Gastrocnemius medialis (tissue), 4 donors: ENCODE measurements around the gene THAP7. TPM values are rescaled to one million over a fixed set of nuclear protein-coding genes. Genes with fewer than 3 reads are reported as not detected.

Source experiments
- ATAC-seq, 2 donors: fragments of 150-250 bp; one replicate each; pipeline ENCODE4 v1.9.1; 2016
- DNase-seq, 2 donors: peaks; one replicate each; pipeline ENCODE4 v3.0.0-alpha.2; 2019
- H3K27ac ChIP-seq, 4 donors: fragments of 200-600 bp; sonication (generic); 1 replicate in 1 of 4; 2 replicates in 3 of 4; pipeline ENCODE4 v1.5.1; 2016 to 2018; ENCODE audit warnings: mild to moderate bottlenecking in 2 of 4, moderate library complexity in 1 of 4
- H3K27me3 ChIP-seq, 3 donors: fragments of 200-600 bp; sonication (generic) in 2 of 3; 1 replicate in 1 of 3; 2 replicates in 2 of 3; pipeline versions ENCODE4 v1.5.1 to v1.6.0; 2016 to 2019; ENCODE audit warnings: mild to moderate bottlenecking in 1 of 3, moderate library complexity in 1 of 3
- H3K36me3 ChIP-seq, 2 donors: fragments of 200-600 bp; sonication (generic) in 1 of 2; one replicate each; pipeline ENCODE4 v1.5.1; 2017 to 2018
- H3K4me1 ChIP-seq, 2 donors: fragments of 200-600 bp; sonication (generic) in 1 of 2; one replicate each; pipeline ENCODE4 v1.5.1; 2016 to 2017; ENCODE audit warnings: mild to moderate bottlenecking in 2 of 2
- H3K4me3 ChIP-seq, 4 donors: fragments of 200-600 bp; sonication (generic) in 3 of 4; 1 replicate in 1 of 4; 2 replicates in 3 of 4; pipeline ENCODE4 v1.5.1; 2016 to 2019; ENCODE audit warnings: mild to moderate bottlenecking in 2 of 4
- H3K9me3 ChIP-seq, 3 donors: fragments of 200-600 bp; sonication (generic) in 2 of 3; 1 replicate in 1 of 3; 2 replicates in 2 of 3; pipeline ENCODE4 v1.5.1; 2016 to 2019
- CTCF ChIP-seq, 5 experiments: fragments of 450-650 bp in 3 of 5; fragments of 200-600 bp in 2 of 5; sonication (generic) in 2 of 5; IDR thresholded peaks in 4 of 5; conservative IDR thresholded peaks in 1 of 5; 1 replicate in 4 of 5; 2 replicates in 1 of 5; pipeline ENCODE4 v1.5.1; 2016 to 2019; ENCODE audit warnings: antibody characterized with exemption in 5 of 5, mild to moderate bottlenecking in 3 of 5, moderate library complexity in 3 of 5
- POLR2A ChIP-seq, 2 donors: fragments of 450-650 bp; IDR thresholded peaks; one replicate each; pipeline ENCODE4 v1.6.1; 2017; ENCODE audit warnings: antibody characterized with exemption in 2 of 2, mild to moderate bottlenecking in 2 of 2, moderate library complexity in 2 of 2
- in situ Hi-C, 4 donors: fragments of 200-750 bp; cut with MboI; loops; one replicate each; pipeline versions ENCODE4 v1.15.0 to v1.8.0; 2017; ENCODE audit warnings: low sequenced_read_pairs in 4 of 4
- intact Hi-C: fragments of 100-400 bp; cut with DNase I; formaldehyde crosslinking; loops from one replicate; pipeline ENCODE4 v1.15.1; 2023; ENCODE audit warnings: low total_unique reads
- total RNA-seq, 4 donors: library from RNA; depleted of rRNA; stranded (reverse); fragments of >200 nt; gene quantifications; one replicate each; pipeline versions ENCODE4 v1.1.0 to v1.2.3, GENCODE V29; 2016

The THAP7 gene
- total RNA-seq, 4 donors from 2014 or later, result 44.8 to 76.2 (median 61.7) TPM

GRCh38 chr22:20998411-20999336 lies 3.2 kb downstream of the THAP7 start:
- H3K4me1 ChIP-seq, result peaks cover 20 to 30% of the 10 kb centered on the region in 2 donors
- H3K36me3 ChIP-seq, result peaks cover 0 to 47% of the 10 kb centered on the region in 2 donors
- intact Hi-C loops, result loop anchor here (5.0 kb wide), 1 partner anchor 36 kb away; no protein-coding TSS in a partner anchor
- ATAC-seq (no peak), DNase-seq (no peak)
- TF ChIP-seq POLR2A (IDR thresholded peaks at IDR 0.05), result no peak
- TF ChIP-seq CTCF (IDR thresholded peaks at IDR 0.05 in 4 of 5, conservative IDR thresholded peaks at IDR 0.05 in 1 of 5), result no peak
- no peaks in the 10 kb centered on the region for H3K9me3 ChIP-seq
- H3K4me3 ChIP-seq, result no peak overlapping the region
- in situ Hi-C loops, result no loop called here
- H3K27ac ChIP-seq, result no peak overlapping the region
- H3K27me3 ChIP-seq, result no peaks in the 10 kb centered on the region

GRCh38 chr22:20997536-20998257 lies 4.2 kb downstream of the THAP7 start:
- DNase-seq, result no peak
- Histone ChIP-seq H3K36me3 (peaks cover 0 to 56% of the 10 kb centered on the region in 2 donors), H3K9me3 (no peaks in the 10 kb centered on the region), H3K4me3 (no peak overlapping the region), H3K4me1 (peaks cover 11 to 21% of the 10 kb centered on the region in 2 donors), H3K27me3 (no peaks in the 10 kb centered on the region), H3K27ac (no peak overlapping the region)
- TF ChIP-seq CTCF (IDR thresholded peaks at IDR 0.05 in 4 of 5, conservative IDR thresholded peaks at IDR 0.05 in 1 of 5) (no peak), POLR2A (IDR thresholded peaks at IDR 0.05) (no peak)
- intact Hi-C loops (loop anchor here (5.0 kb wide), 1 partner anchor 35 kb away; no protein-coding TSS in a partner anchor), in situ Hi-C loops (no loop called here)
- ATAC-seq, result no peak

- TF ChIP-seq CTCF (IDR thresholded peaks at IDR 0.05 in 4 of 5, conservative IDR thresholded peaks at IDR 0.05 in 1 of 5) (no peak), POLR2A (IDR thresholded peaks at IDR 0.05) (no peak)
- peaks cover 0 to 65% of the 10 kb centered on the region in 2 donors for H3K36me3 ChIP-seq
These were observed 5.1 kb downstream of the THAP7 start for GRCh38 chr22:20996598-20997535.

GRCh38 chr22:20996031-20996410 lies 5.9 kb downstream of the THAP7 start:
- Histone ChIP-seq H3K4me3 (no peak overlapping the region), H3K9me3 (no peaks in the 10 kb centered on the region), H3K36me3 (peaks cover 0 to 73% of the 10 kb centered on the region in 2 donors), H3K27me3 (no peaks in the 10 kb centered on the region), H3K4me1 (peaks cover 7 to 17% of the 10 kb centered on the region in 2 donors), H3K27ac (no peak overlapping the region)
- DNase-seq, result no peak
- intact Hi-C loops, result loop anchor here (5.0 kb wide), 1 partner anchor 34 kb away; no protein-coding TSS in a partner anchor
- TF ChIP-seq CTCF (IDR thresholded peaks at IDR 0.05 in 4 of 5, conservative IDR thresholded peaks at IDR 0.05 in 1 of 5) (no peak), POLR2A (IDR thresholded peaks at IDR 0.05) (no peak)
- in situ Hi-C loops, result no loop called here
- no peak for ATAC-seq

More at GRCh38 chr22:20996598-20997535, 5.1 kb downstream of the THAP7 start:
- no peak for DNase-seq
- intact Hi-C loops (loop anchor here (5.0 kb wide), 1 partner anchor 35 kb away; no protein-coding TSS in a partner anchor), in situ Hi-C loops (no loop called here)
- H3K4me3 ChIP-seq, result no peak overlapping the region
- H3K4me1 ChIP-seq, result peaks cover 11 to 21% of the 10 kb centered on the region in 2 donors
- H3K27ac ChIP-seq, result no peak overlapping the region
- no peaks in the 10 kb centered on the region for H3K9me3 ChIP-seq
- ATAC-seq, result no peak
- H3K27me3 ChIP-seq, result no peaks in the 10 kb centered on the region
